ACHN (cell line): ENCODE results near the gene KCNQ1.

ENCODE experiments used
- DNase-seq: peaks from one replicate; pipeline ENCODE4 v3.0.0-alpha.2; 2015
- in situ Hi-C: cut with HindIII; loops from 2 replicates; pipeline ENCODE4 v1.10.0; 2017; ENCODE audit warnings: low sequenced_read_pairs, low pct_ligation_motif_present, low pct_unique_long_range_greater_than_20kb

KCNQ1 gene

GRCh38 chr11:2444821-2445745, at the start of gene KCNQ1:
Gene KCNQ1 (plus strand): TSS chr11:2445008. CDS start chr11:2445099, 91 bp downstream.
- in situ Hi-C loops = no loop called here
- peak; percentile 47 for DNase-seq

- in situ Hi-C loops = no loop called here
- DNase-seq = no peak
Measured at GRCh38 chr11:2395211-2395730, 49.5 kb upstream of the KCNQ1 start.

- in situ Hi-C loops = no loop called here
Measured at GRCh38 chr11:2395856-2396255, 49.0 kb upstream of the KCNQ1 start.

GRCh38 chr11:2396471-2396870, 48.3 kb upstream of the KCNQ1 start:
- in situ Hi-C loops = no loop called here
- no peak for DNase-seq

More at GRCh38 chr11:2395856-2396255, 49.0 kb upstream of the KCNQ1 start:
- no peak for DNase-seq

- in situ Hi-C loops = no loop called here
Measured at GRCh38 chr11:2397005-2397404, 47.8 kb upstream of the KCNQ1 start.

GRCh38 chr11:2398664-2399355, 46.0 kb upstream of the KCNQ1 start:
- in situ Hi-C loops = no loop called here
- DNase-seq = no peak

More at GRCh38 chr11:2397005-2397404, 47.8 kb upstream of the KCNQ1 start:
- no peak for DNase-seq

GRCh38 chr11:2399488-2400068, 45.2 kb upstream of the KCNQ1 start:
- in situ Hi-C loops = no loop called here
- DNase-seq = peak; percentile 44

- in situ Hi-C loops = no loop called here
- peak; percentile 99 for DNase-seq
Measured at GRCh38 chr11:2400069-2400761, 44.6 kb upstream of the KCNQ1 start, which contains the start of gene TSSC4. Gene TSSC4 (plus strand): TSS chr11:2400750. CDS start chr11:2402634, 1,884 bp downstream.

GRCh38 chr11:2400762-2401435, 43.9 kb upstream of the KCNQ1 start:
- DNase-seq = no peak
- in situ Hi-C loops = no loop called here

GRCh38 chr11:2401436-2401984, 43.3 kb upstream of the KCNQ1 start:
- peak; percentile 24 for DNase-seq
- in situ Hi-C loops = no loop called here

GRCh38 chr11:2402106-2402505, 42.7 kb upstream of the KCNQ1 start:
- no peak for DNase-seq
- in situ Hi-C loops = no loop called here

- DNase-seq = no peak
- in situ Hi-C loops = no loop called here
Measured at GRCh38 chr11:2402890-2403645, 41.7 kb upstream of the KCNQ1 start.

GRCh38 chr11:2404735-2405196, 40.0 kb upstream of the KCNQ1 start:
- no peak for DNase-seq
- in situ Hi-C loops = no loop called here

- in situ Hi-C loops = no loop called here
- no peak for DNase-seq
Measured at GRCh38 chr11:2406451-2406850, 38.4 kb upstream of the KCNQ1 start.

GRCh38 chr11:2406878-2407410, 37.9 kb upstream of the KCNQ1 start:
- in situ Hi-C loops = no loop called here
- DNase-seq = no peak

- in situ Hi-C loops = no loop called here
- DNase-seq = no peak
Measured at GRCh38 chr11:2408671-2409070, 36.1 kb upstream of the KCNQ1 start.

- no peak for DNase-seq
- in situ Hi-C loops = no loop called here
Measured at GRCh38 chr11:2409126-2409525, 35.7 kb upstream of the KCNQ1 start.
